SK-N-SH (cell line): ENCODE measurements around the gene SLC8A1. TPM values are rescaled to one million over a fixed set of nuclear protein-coding genes. Genes with fewer than 3 reads are reported as not detected.

Experiments
- CTCF ChIA-PET: fragments of 300-600, 350-600 bp; formaldehyde crosslinking; extraction: SDS; loops from one replicate; lab custom pipeline; 2021; lab: Yijun Ruan, JAX
- POLR2A ChIA-PET: fragments of 350-600 bp; sonication (Branson Sonifier 250); formaldehyde crosslinking; extraction: SDS; loops from one replicate; lab custom pipeline; 2020; ENCODE audit warnings: antibody characterized with exemption, inconsistent platforms; lab: Yijun Ruan, JAX
- DNase-seq: peaks from one replicate; pipeline ENCODE4 v3.0.0; 2012
- H2AFZ ChIP-seq: fragments of 200-600 bp; sonication (generic); 2 replicates; pipeline ENCODE4 v1.8.1; 2016; ENCODE audit warnings: antibody characterized with exemption, mild to moderate bottlenecking, low read depth
- H3F3A ChIP-seq: fragments of 200-600 bp; sonication (generic); replicated peaks from 2 replicates; pipeline ENCODE3; 2016; ENCODE audit warnings: antibody characterized with exemption, mild to moderate bottlenecking; ENCODE audit not compliant: insufficient read depth
- H3K27ac ChIP-seq, 2 experiments: fragments of 200-500 bp in 1 of 2; fragments of 200-600 bp in 1 of 2; sonication (Bioruptor generic) in 1 of 2; sonication (generic), shearing (Covaris generic) in 1 of 2; 2 replicates each; pipeline versions ENCODE4 v1.5.1 to v1.6.1; 2014 to 2016; ENCODE audit warnings: low read depth in 2 of 2, inconsistent platforms in 1 of 2, low read length in 1 of 2, mild to moderate bottlenecking in 1 of 2, mixed read lengths in 1 of 2
- H3K27me3 ChIP-seq: fragments of 200-600 bp; sonication (generic), shearing (Covaris generic); 2 replicates; pipeline ENCODE4 v1.6.1; 2016; ENCODE audit warnings: mixed run types; ENCODE audit not compliant: insufficient read depth
- H3K36me3 ChIP-seq, 2 experiments: fragments of 200-500 bp in 1 of 2; fragments of 200-600 bp in 1 of 2; sonication (Bioruptor generic) in 1 of 2; sonication (generic) in 1 of 2; replicated peaks in 1 of 2; 2 replicates each; pipeline versions ENCODE3 to v1.5.1; 2014 to 2016; ENCODE audit warnings: low read length in 1 of 2, mild to moderate bottlenecking in 1 of 2; ENCODE audit not compliant: insufficient read depth in 2 of 2, control insufficient read depth in 1 of 2
- H3K4me1 ChIP-seq, 2 experiments: fragments of 200-500 bp in 1 of 2; fragments of 200-600 bp in 1 of 2; sonication (Bioruptor generic) in 1 of 2; sonication (generic), shearing (Covaris generic) in 1 of 2; 2 replicates each; pipeline versions ENCODE4 v1.5.1 to v1.6.1; 2014 to 2016; ENCODE audit warnings: low read depth in 1 of 2, low read length in 1 of 2, mixed run types in 1 of 2; ENCODE audit not compliant: insufficient read depth in 2 of 2, control insufficient read depth in 1 of 2
- H3K4me2 ChIP-seq: fragments of 200-600 bp; sonication (generic), shearing (Covaris generic); 2 replicates; pipeline ENCODE4 v1.6.1; 2017; ENCODE audit warnings: mixed run types
- H3K4me3 ChIP-seq, 2 experiments: fragments of 200-500 bp in 1 of 2; fragments of 200-600 bp in 1 of 2; sonication (Bioruptor generic) in 1 of 2; sonication (generic), shearing (Covaris generic) in 1 of 2; 2 replicates each; pipeline versions ENCODE4 v1.5.1 to v1.8.1; 2014 to 2016; ENCODE audit warnings: low read depth in 2 of 2, inconsistent platforms in 1 of 2, low read length in 1 of 2, mild to moderate bottlenecking in 1 of 2, mixed read lengths in 1 of 2, moderate library complexity in 1 of 2
- H3K79me2 ChIP-seq: fragments of 200-600 bp; sonication (generic); 2 replicates; pipeline ENCODE4 v1.8.1; 2017; ENCODE audit warnings: mild to moderate bottlenecking; ENCODE audit not compliant: insufficient read depth
- H3K9ac ChIP-seq: fragments of 200-600 bp; sonication (generic); 2 replicates; pipeline ENCODE4 v1.6.1; 2017; ENCODE audit warnings: mixed run types
- H3K9me2 ChIP-seq: fragments of 200-600 bp; sonication (generic); 2 replicates; pipeline ENCODE4 v1.6.1; 2017; ENCODE audit warnings: mixed run types
- H3K9me3 ChIP-seq: fragments of 200-600 bp; sonication (generic); 2 replicates; pipeline ENCODE4 v1.6.1; 2017; ENCODE audit warnings: mixed run types, mild to moderate bottlenecking, moderate library complexity
- H4K20me1 ChIP-seq: fragments of 200-600 bp; sonication (generic); 2 replicates; pipeline ENCODE4 v1.6.1; 2017; ENCODE audit warnings: mild to moderate bottlenecking, mixed run types; ENCODE audit not compliant: insufficient read depth
- CHD2 ChIP-seq: fragments of 150-350 bp; IDR thresholded peaks from 2 replicates; pipeline ENCODE4 v1.6.1; 2018; ENCODE audit warnings: low read length; ENCODE audit not compliant: partially characterized antibody
- EZH2phosphoT487 ChIP-seq: fragments of 200-600 bp; sonication (generic); IDR thresholded peaks from 2 replicates; pipeline ENCODE4 v1.6.1; 2017; ENCODE audit warnings: low read depth, mixed run types, mild to moderate bottlenecking, antibody characterized with exemption, moderate library complexity, borderline replicate concordance
- FOSL2 ChIP-seq: IDR thresholded peaks from 2 replicates; pipeline ENCODE4 v1.4.0; 2012; ENCODE audit warnings: low read depth, mild to moderate bottlenecking, moderate library complexity, borderline replicate concordance
- MEF2A ChIP-seq: IDR thresholded peaks from 2 replicates; pipeline ENCODE4 v1.4.0; 2012; ENCODE audit warnings: low read depth, borderline replicate concordance
- NFIC ChIP-seq: IDR thresholded peaks from 2 replicates; pipeline ENCODE4 v1.4.0; 2012; ENCODE audit warnings: borderline replicate concordance
- NRF1 ChIP-seq: IDR thresholded peaks from 2 replicates; pipeline ENCODE4 v1.6.1; 2012; ENCODE audit warnings: low read depth, mild to moderate bottlenecking, low read length
- POLR2AphosphoS5 ChIP-seq: IDR thresholded peaks from 2 replicates; pipeline ENCODE4 v1.6.1; 2012; ENCODE audit warnings: low read depth, low read length
- RAD21 ChIP-seq: IDR thresholded peaks from 2 replicates; pipeline ENCODE4 v1.6.1; 2012; ENCODE audit warnings: mild to moderate bottlenecking, low read length
- RCOR1 ChIP-seq: fragments of 150-350 bp; IDR thresholded peaks from 2 replicates; pipeline ENCODE4 v1.6.1; 2017; ENCODE audit warnings: antibody characterized with exemption, low read length
- REST ChIP-seq: IDR thresholded peaks from 2 replicates; pipeline ENCODE4 v1.6.1; 2012; ENCODE audit warnings: mild to moderate bottlenecking, low read depth, low read length, moderate library complexity
- RFX5 ChIP-seq: IDR thresholded peaks from 2 replicates; pipeline ENCODE4 v1.6.1; 2012; ENCODE audit warnings: mild to moderate bottlenecking, improper control_type of control experiment, low read length
- TAF1 ChIP-seq: IDR thresholded peaks from 2 replicates; pipeline ENCODE4 v1.6.1; 2012; ENCODE audit warnings: low read depth, mild to moderate bottlenecking, low read length, moderate library complexity, borderline replicate concordance
- TCF12 ChIP-seq: IDR thresholded peaks from 2 replicates; pipeline ENCODE4 v1.4.0; 2012
- TEAD4 ChIP-seq: IDR thresholded peaks from 2 replicates; pipeline ENCODE4 v1.4.0; 2012; ENCODE audit warnings: mild to moderate bottlenecking, borderline replicate concordance; ENCODE audit not compliant: insufficient read depth
- USF2 ChIP-seq: fragments of 150-350 bp; IDR thresholded peaks from 2 replicates; pipeline ENCODE4 v1.6.1; 2017; ENCODE audit warnings: antibody characterized with exemption, low read length, low read depth, borderline replicate concordance
- YY1 ChIP-seq: IDR thresholded peaks from 2 replicates; pipeline ENCODE4 v1.4.0; 2012; ENCODE audit warnings: low read depth, mild to moderate bottlenecking
- WGBS: methylation state at CpG from one replicate; pipeline ENCODE4 v1.1.6; 2017; ENCODE audit warnings: low lambda C conversion rate; 5-methylcytosine and 5-hydroxymethylcytosine counted together
- polyA plus RNA-seq, 3 experiments: library from polyadenylated mRNA; depleted of rRNA; stranded (reverse); fragments of >200 nt; gene quantifications; 2 replicates each; pipeline ENCODE4 v1.2.3, GENCODE V29; 2012
- TF ChIP-seq, protein P1 (sequence below): fragments of 150-350 bp; IDR thresholded peaks from 2 replicates; pipeline ENCODE4 v1.6.1; 2016; ENCODE audit warnings: mild to moderate bottlenecking, low read depth, low read length
- TF ChIP-seq, protein P2 (sequence below): IDR thresholded peaks from 2 replicates; pipeline ENCODE4 v1.4.0; 2012; ENCODE audit warnings: low read depth, borderline replicate concordance

Gene SLC8A1
- polyA plus RNA-seq, 1 of the 3 experiments (the other 2 are of a cell fraction): 3.2 TPM

GRCh38 chr2:40113272-40113968 is 338.5 kb downstream of the SLC8A1 start (continued):
- TF ChIP-seq REST: no peak
- TF ChIP-seq, protein P1, sequence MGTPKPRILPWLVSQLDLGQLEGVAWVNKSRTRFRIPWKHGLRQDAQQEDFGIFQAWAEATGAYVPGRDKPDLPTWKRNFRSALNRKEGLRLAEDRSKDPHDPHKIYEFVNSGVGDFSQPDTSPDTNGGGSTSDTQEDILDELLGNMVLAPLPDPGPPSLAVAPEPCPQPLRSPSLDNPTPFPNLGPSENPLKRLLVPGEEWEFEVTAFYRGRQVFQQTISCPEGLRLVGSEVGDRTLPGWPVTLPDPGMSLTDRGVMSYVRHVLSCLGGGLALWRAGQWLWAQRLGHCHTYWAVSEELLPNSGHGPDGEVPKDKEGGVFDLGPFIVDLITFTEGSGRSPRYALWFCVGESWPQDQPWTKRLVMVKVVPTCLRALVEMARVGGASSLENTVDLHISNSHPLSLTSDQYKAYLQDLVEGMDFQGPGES: no peak
- TF ChIP-seq RAD21: no peak
- peak; percentile 39; the same call in 1 of the 2 replicates for TF ChIP-seq MEF2A
- TF ChIP-seq POLR2AphosphoS5: no peak
- peak; percentile 53 for TF ChIP-seq TCF12
- TF ChIP-seq, protein P2, sequence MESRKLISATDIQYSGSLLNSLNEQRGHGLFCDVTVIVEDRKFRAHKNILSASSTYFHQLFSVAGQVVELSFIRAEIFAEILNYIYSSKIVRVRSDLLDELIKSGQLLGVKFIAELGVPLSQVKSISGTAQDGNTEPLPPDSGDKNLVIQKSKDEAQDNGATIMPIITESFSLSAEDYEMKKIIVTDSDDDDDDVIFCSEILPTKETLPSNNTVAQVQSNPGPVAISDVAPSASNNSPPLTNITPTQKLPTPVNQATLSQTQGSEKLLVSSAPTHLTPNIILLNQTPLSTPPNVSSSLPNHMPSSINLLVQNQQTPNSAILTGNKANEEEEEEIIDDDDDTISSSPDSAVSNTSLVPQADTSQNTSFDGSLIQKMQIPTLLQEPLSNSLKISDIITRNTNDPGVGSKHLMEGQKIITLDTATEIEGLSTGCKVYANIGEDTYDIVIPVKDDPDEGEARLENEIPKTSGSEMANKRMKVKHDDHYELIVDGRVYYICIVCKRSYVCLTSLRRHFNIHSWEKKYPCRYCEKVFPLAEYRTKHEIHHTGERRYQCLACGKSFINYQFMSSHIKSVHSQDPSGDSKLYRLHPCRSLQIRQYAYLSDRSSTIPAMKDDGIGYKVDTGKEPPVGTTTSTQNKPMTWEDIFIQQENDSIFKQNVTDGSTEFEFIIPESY: no peak
- 0 out of 2 replicates have a peak, but pooled peaks have one; percentile 35 for TF ChIP-seq RFX5
- no peak for TF ChIP-seq USF2
- no peak for TF ChIP-seq YY1

- Histone ChIP-seq H3K9me3 (no peaks in the 10 kb centered on the region), H4K20me1 (no peaks in the 10 kb centered on the region), H3K9ac (no peak overlapping the region), H3K36me3 (no peaks in the 10 kb centered on the region), H3K79me2 (no peaks in the 10 kb centered on the region), H3K4me3 (no peak overlapping the region), H3F3A (peaks cover 18% of the 10 kb centered on the region), H3K4me1 (peaks cover 2 to 7% of the 10 kb centered on the region in 2 experiments; a peak in 3 of 4 replicates), H3K27ac (no peak overlapping the region), H2AFZ (no peak overlapping the region), H3K9me2 (no peaks in the 10 kb centered on the region), H3K27me3 (no peaks in the 10 kb centered on the region), H3K4me2 (no peak overlapping the region)
- POLR2A ChIA-PET: no interaction called here
- CTCF ChIA-PET: interaction anchor here (1.0 kb wide), 1 partner anchor 22 kb away, joined by 4 read pairs; no protein-coding TSS in a partner anchor
- DNase-seq: no peak
- 71% methylated on average over 4 of the region's 4 CpGs for WGBS
- TF ChIP-seq, protein P1: no peak
- TF ChIP-seq EZH2phosphoT487 (no peak), RCOR1 (no peak), TAF1 (no peak), NFIC (no peak), MEF2A (no peak), CHD2 (no peak), YY1 (no peak), RFX5 (no peak), FOSL2 (no peak), TEAD4 (no peak), RAD21 (no peak), NRF1 (no peak)
These were observed 342.5 kb downstream of the SLC8A1 start for GRCh38 chr2:40109381-40109780.
